ENCODE measurements around the gene F12. TPM values are rescaled to one million over a fixed set of nuclear protein-coding genes. Genes with fewer than 3 reads are reported as not detected.

Gene F12
- total RNA-seq, 1 donor from 2014 or later: not detected

GRCh38 chr5:177403792-177404640 is 5.3 kb downstream of the F12 start:
- peaks cover 39% of the 10 kb centered on the region for H3K4me1 ChIP-seq
- H3K9me3 ChIP-seq (replicated peaks): no peaks in the 10 kb centered on the region
- no peak overlapping the region for H3K27ac ChIP-seq (replicated peaks)
- DNase-seq: peak; percentile 86
- peak; percentile 78 for TF ChIP-seq CTCF (IDR thresholded peaks at IDR 0.05; ENCODE audit: borderline replicate concordance)
- peak overlapping the region; percentile 74 for H3K4me3 ChIP-seq
- H3K27me3 ChIP-seq (ENCODE audit: low read depth): peaks cover 99% of the 10 kb centered on the region
- intact Hi-C loops (cut with micrococcal nuclease): loop anchor here (5.0 kb wide), 1 partner anchor 48 kb away; no protein-coding TSS in a partner anchor
- H3K36me3 ChIP-seq: no peaks in the 10 kb centered on the region

DNA sequence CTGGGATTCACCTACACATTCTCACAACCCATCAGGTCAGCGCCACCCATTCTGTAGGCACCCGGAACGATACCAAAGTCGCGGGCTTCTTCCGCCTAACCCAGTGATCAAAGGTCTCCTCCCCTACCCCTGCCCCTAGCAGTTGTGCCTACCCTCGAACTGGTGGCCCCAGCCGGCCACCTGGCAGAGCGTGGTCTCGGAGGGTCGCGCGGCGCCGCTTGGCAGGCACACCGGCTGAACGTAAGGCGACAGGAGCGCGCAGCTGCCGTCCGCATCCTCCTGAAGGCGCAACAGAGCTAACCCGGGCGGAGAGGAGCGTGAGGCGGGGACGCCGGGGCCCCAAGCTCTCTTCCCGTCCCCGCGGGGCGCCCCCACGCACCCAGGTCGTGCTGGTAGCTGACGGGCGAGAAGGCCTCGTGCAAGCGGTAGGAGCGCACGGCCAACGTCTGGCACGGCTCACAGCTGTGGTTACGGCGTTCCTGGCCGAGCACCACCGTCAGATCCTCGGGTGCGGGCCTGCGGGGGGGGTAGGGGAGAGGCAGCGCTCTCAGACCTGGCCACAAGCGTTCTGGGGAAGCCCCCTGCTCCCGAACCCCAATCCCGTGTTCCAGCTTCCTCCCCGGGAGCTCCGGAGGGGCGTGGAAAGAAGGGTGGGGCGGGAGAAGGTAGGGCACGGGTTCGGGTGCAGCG is 6.1 kb downstream of the F12 start:
- H3K4me1 ChIP-seq: peaks cover 39% of the 10 kb centered on the region
- no peak overlapping the region for H3K27ac ChIP-seq (replicated peaks)
- H3K36me3 ChIP-seq: no peaks in the 10 kb centered on the region
- no peaks in the 10 kb centered on the region for H3K9me3 ChIP-seq (replicated peaks)
- H3K4me3 ChIP-seq: peak overlapping the region; percentile 74
- no peak for DNase-seq
- H3K27me3 ChIP-seq (ENCODE audit: low read depth): peaks cover 100% of the 10 kb centered on the region
- intact Hi-C loops (cut with micrococcal nuclease): loop anchor here (5.0 kb wide), 1 partner anchor 49 kb away; no protein-coding TSS in a partner anchor
- TF ChIP-seq CTCF (IDR thresholded peaks at IDR 0.05; ENCODE audit: borderline replicate concordance): no peak

- intact Hi-C loops (cut with micrococcal nuclease): loop anchor here (5.0 kb wide), 1 partner anchor 50 kb away; no protein-coding TSS in a partner anchor
- TF ChIP-seq CTCF (IDR thresholded peaks at IDR 0.05; ENCODE audit: borderline replicate concordance): peak; percentile 42
- DNase-seq: peak; percentile 32
- Histone ChIP-seq H3K27me3 (ENCODE audit: low read depth) (peaks cover 100% of the 10 kb centered on the region), H3K9me3 (replicated peaks) (no peaks in the 10 kb centered on the region), H3K36me3 (no peaks in the 10 kb centered on the region), H3K4me3 (peak overlapping the region; percentile 12), H3K27ac (replicated peaks) (no peak overlapping the region), H3K4me1 (peaks cover 39% of the 10 kb centered on the region)
These were observed 6.9 kb downstream of the F12 start for GRCh38 chr5:177402271-177403043.

- Histone ChIP-seq H3K36me3 (no peaks in the 10 kb centered on the region), H3K27ac (replicated peaks) (no peak within 1 kb of the TSS), H3K9me3 (replicated peaks) (no peaks in the 10 kb centered on the region), H3K4me1 (peaks cover 39% of the 10 kb centered on the region), H3K27me3 (ENCODE audit: low read depth) (peaks cover 100% of the 10 kb centered on the region), H3K4me3 (no peak within 1 kb of the TSS)
- no peak for DNase-seq
- intact Hi-C loops (cut with micrococcal nuclease): loop anchor here (5.0 kb wide), 1 partner anchor 52 kb away; no protein-coding TSS in a partner anchor
- TF ChIP-seq CTCF (IDR thresholded peaks at IDR 0.05; ENCODE audit: borderline replicate concordance): no peak
These were observed 9.1 kb downstream of the F12 start, which contains the start of gene PFN3 for GRCh38 chr5:177399997-177400868. TSS of gene PFN3 (minus strand) at chr5:177400661. CDS start at chr5:177400576, 85 bp downstream.

Measured in left ventricle myocardium inferior (tissue), 1 donor.